GM23338 (cell line): Measurements from ENCODE around the gene EREG. TPM values are rescaled to one million over a fixed set of nuclear protein-coding genes. Genes with fewer than 3 reads are reported as not detected.

Experiments
- ATAC-seq: fragments of 200-7000 bp; cut with Tn5 transposase; 3 replicates; pipeline ENCODE4 v1.9.1; 2020
- DNase-seq: peaks from one replicate; pipeline ENCODE4 v3.0.0-alpha.2; 2015; ENCODE audit warnings: low spot score
- H2AFZ ChIP-seq: fragments of 200-600 bp; sonication (generic); 2 replicates; pipeline ENCODE4 v1.8.0; 2016; ENCODE audit warnings: antibody characterized with exemption, mild to moderate bottlenecking, moderate library complexity
- H3F3A ChIP-seq: fragments of 200-600 bp; sonication (generic); replicated peaks from 2 replicates; pipeline ENCODE4 v1.8.0; 2017; ENCODE audit warnings: antibody characterized with exemption, mixed run types, low read depth
- H3K27ac ChIP-seq: fragments of 200-600 bp; sonication (generic); 2 replicates; pipeline ENCODE4 v1.6.1; 2016; ENCODE audit warnings: low read depth
- H3K27me3 ChIP-seq: fragments of 200-600 bp; sonication (generic); 2 replicates; pipeline ENCODE4 v1.8.0; 2016; ENCODE audit warnings: mild to moderate bottlenecking, mixed run types, moderate library complexity; ENCODE audit not compliant: insufficient read depth
- H3K36me3 ChIP-seq: fragments of 200-600 bp; sonication (generic); 2 replicates; pipeline ENCODE4 v1.8.0; 2016; ENCODE audit warnings: mild to moderate bottlenecking; ENCODE audit not compliant: insufficient read depth
- H3K4me1 ChIP-seq: fragments of 200-600 bp; sonication (generic); 2 replicates; pipeline ENCODE4 v1.8.0; 2016; ENCODE audit warnings: mild to moderate bottlenecking, moderate library complexity; ENCODE audit not compliant: insufficient read depth
- H3K4me2 ChIP-seq: fragments of 200-600 bp; sonication (generic); 2 replicates; pipeline ENCODE4 v1.7.1; 2017; ENCODE audit warnings: mixed run types
- H3K4me3 ChIP-seq: fragments of 200-600 bp; sonication (generic); 2 replicates; pipeline ENCODE4 v1.6.1; 2016; ENCODE audit warnings: mixed run types
- H3K79me2 ChIP-seq: fragments of 200-600 bp; sonication (generic); replicated peaks from 2 replicates; pipeline ENCODE4 v1.8.0; 2017; ENCODE audit warnings: mild to moderate bottlenecking; ENCODE audit not compliant: insufficient read depth
- H3K9me2 ChIP-seq: fragments of 200-600 bp; sonication (generic); 2 replicates; pipeline ENCODE4 v1.8.0; 2017; ENCODE audit not compliant: insufficient read depth
- H4K20me1 ChIP-seq: fragments of 200-600 bp; sonication (generic); replicated peaks from 2 replicates; pipeline ENCODE4 v1.8.0; 2017; ENCODE audit warnings: mild to moderate bottlenecking; ENCODE audit not compliant: insufficient read depth
- H3K27ac Mint-ChIP-seq: 2 replicates; pipeline ENCODE4 v1.8.0; 2020; ENCODE audit warnings: inconsistent platforms, mild to moderate bottlenecking, moderate library complexity, mixed read lengths
- H3K27me3 Mint-ChIP-seq: 3 replicates; pipeline ENCODE4 v1.8.0; 2022; ENCODE audit warnings: low read depth, mild to moderate bottlenecking, moderate library complexity, mixed read lengths, inconsistent platforms; ENCODE audit not compliant: insufficient read depth, poor library complexity
- H3K36me3 Mint-ChIP-seq: 3 replicates; pipeline ENCODE4 v1.8.0; 2021; ENCODE audit warnings: low read depth, mild to moderate bottlenecking, inconsistent platforms, moderate library complexity, mixed read lengths
- H3K4me1 Mint-ChIP-seq: 3 replicates; pipeline ENCODE4 v1.8.0; 2020; ENCODE audit warnings: mild to moderate bottlenecking, inconsistent platforms, mixed read lengths
- H3K4me3 Mint-ChIP-seq: 3 replicates; pipeline ENCODE4 v1.8.0; 2021; ENCODE audit warnings: moderate library complexity, mild to moderate bottlenecking, inconsistent platforms, mixed read lengths
- H3K9me3 Mint-ChIP-seq: 3 replicates; pipeline ENCODE4 v1.8.0; 2020; ENCODE audit warnings: moderate library complexity, mild to moderate bottlenecking, inconsistent platforms, mixed read lengths
- CREB1 ChIP-seq: fragments of 250-450 bp; sonication (Bioruptor Pico); IDR thresholded peaks from 2 replicates; pipeline ENCODE4 v1.5.0; 2020; ENCODE audit warnings: low read depth, mild to moderate bottlenecking, moderate library complexity
- CTCF ChIP-seq, 2 experiments: fragments of 200-600 bp in 1 of 2; sonication (generic) in 1 of 2; conservative IDR thresholded peaks; 2 replicates each; pipeline versions ENCODE4 v1.5.1 to v1.6.1; 2016 to 2017; ENCODE audit warnings: antibody characterized with exemption in 2 of 2, low read depth in 2 of 2, mild to moderate bottlenecking in 2 of 2, moderate library complexity in 1 of 2
- EZH2 ChIP-seq: fragments of 200-600 bp; sonication (generic); IDR thresholded peaks from one replicate; pipeline ENCODE4 v1.8.0; 2017; ENCODE audit warnings: antibody characterized with exemption, mild to moderate bottlenecking, low read depth; ENCODE audit not compliant: unreplicated experiment
- EZH2phosphoT487 ChIP-seq: fragments of 200-600 bp; sonication (generic); IDR thresholded peaks from one replicate; pipeline ENCODE4 v1.8.1; 2018; ENCODE audit warnings: antibody characterized with exemption; ENCODE audit not compliant: unreplicated experiment
- JUNB ChIP-seq: IDR thresholded peaks from one replicate; pipeline ENCODE4 v1.6.1; 2016; ENCODE audit warnings: antibody characterized with exemption; ENCODE audit not compliant: unreplicated experiment
- NANOG ChIP-seq: IDR thresholded peaks from 2 replicates; pipeline ENCODE4 v1.6.1; 2016; ENCODE audit warnings: antibody characterized with exemption, borderline replicate concordance
- POLR2AphosphoS5 ChIP-seq: IDR thresholded peaks from 2 replicates; pipeline ENCODE4 v1.6.1; 2016; ENCODE audit warnings: antibody characterized with exemption, low read depth
- STAT1 ChIP-seq: IDR thresholded peaks from one replicate; pipeline ENCODE4 v1.6.1; 2016; ENCODE audit warnings: antibody characterized with exemption; ENCODE audit not compliant: unreplicated experiment
- ZNF114 ChIP-seq: fragments of 250-450 bp; sonication (Bioruptor Pico); IDR thresholded peaks from 2 replicates; pipeline ENCODE4 v1.5.0; 2020; ENCODE audit warnings: mild to moderate bottlenecking, moderate library complexity
- ZNF331 ChIP-seq: fragments of 250-450 bp; sonication (Bioruptor Pico); IDR thresholded peaks from 2 replicates; pipeline ENCODE4 v1.5.0; 2020; ENCODE audit warnings: low read depth, mild to moderate bottlenecking, moderate library complexity
- polyA plus RNA-seq: library from polyadenylated mRNA; unstranded; fragments of >200 nt; fragmentation: Nextera tagmentation; extraction: Ambion mirVana; gene quantifications from 2 replicates; pipeline ENCODE4 v1.2.1, GENCODE V29; 2016
- total RNA-seq: library from RNA; depleted of rRNA; stranded (reverse); fragments of >200 nt; shearing (Covaris generic); gene quantifications from 2 replicates; pipeline ENCODE4 v1.2.3, GENCODE V29; 2014
- TF ChIP-seq, protein P1 (sequence below): IDR thresholded peaks from one replicate; pipeline ENCODE4 v1.6.1; 2018; ENCODE audit warnings: antibody characterized with exemption; ENCODE audit not compliant: unreplicated experiment
- TF ChIP-seq, protein P2 (sequence below): IDR thresholded peaks from 2 replicates; pipeline ENCODE4 v1.6.1; 2016; ENCODE audit warnings: antibody characterized with exemption
- TF ChIP-seq, protein P3 (sequence below): fragments of 250-450 bp; sonication (Bioruptor Pico); IDR thresholded peaks from 2 replicates; pipeline ENCODE4 v1.5.0; 2020; ENCODE audit warnings: mild to moderate bottlenecking, moderate library complexity

EREG gene
- total and polyA plus RNA-seq, 2 experiments from 2014 or later = not detected

- no peak overlapping the region for H3K4me3 ChIP-seq
- H3F3A ChIP-seq = no peaks in the 10 kb centered on the region
- Mint-ChIP-seq H3K4me3 (no peak overlapping the region), H3K9me3 (peaks cover 7% of the 10 kb centered on the region; the same call in 2 of the 3 replicates), H3K27ac (no peak overlapping the region), H3K36me3 (peaks cover 6% of the 10 kb centered on the region; the same call in 2 of the 3 replicates), H3K27me3 (no peaks in the 10 kb centered on the region), H3K4me1 (peaks cover 9% of the 10 kb centered on the region)
- TF ChIP-seq, protein P1, sequence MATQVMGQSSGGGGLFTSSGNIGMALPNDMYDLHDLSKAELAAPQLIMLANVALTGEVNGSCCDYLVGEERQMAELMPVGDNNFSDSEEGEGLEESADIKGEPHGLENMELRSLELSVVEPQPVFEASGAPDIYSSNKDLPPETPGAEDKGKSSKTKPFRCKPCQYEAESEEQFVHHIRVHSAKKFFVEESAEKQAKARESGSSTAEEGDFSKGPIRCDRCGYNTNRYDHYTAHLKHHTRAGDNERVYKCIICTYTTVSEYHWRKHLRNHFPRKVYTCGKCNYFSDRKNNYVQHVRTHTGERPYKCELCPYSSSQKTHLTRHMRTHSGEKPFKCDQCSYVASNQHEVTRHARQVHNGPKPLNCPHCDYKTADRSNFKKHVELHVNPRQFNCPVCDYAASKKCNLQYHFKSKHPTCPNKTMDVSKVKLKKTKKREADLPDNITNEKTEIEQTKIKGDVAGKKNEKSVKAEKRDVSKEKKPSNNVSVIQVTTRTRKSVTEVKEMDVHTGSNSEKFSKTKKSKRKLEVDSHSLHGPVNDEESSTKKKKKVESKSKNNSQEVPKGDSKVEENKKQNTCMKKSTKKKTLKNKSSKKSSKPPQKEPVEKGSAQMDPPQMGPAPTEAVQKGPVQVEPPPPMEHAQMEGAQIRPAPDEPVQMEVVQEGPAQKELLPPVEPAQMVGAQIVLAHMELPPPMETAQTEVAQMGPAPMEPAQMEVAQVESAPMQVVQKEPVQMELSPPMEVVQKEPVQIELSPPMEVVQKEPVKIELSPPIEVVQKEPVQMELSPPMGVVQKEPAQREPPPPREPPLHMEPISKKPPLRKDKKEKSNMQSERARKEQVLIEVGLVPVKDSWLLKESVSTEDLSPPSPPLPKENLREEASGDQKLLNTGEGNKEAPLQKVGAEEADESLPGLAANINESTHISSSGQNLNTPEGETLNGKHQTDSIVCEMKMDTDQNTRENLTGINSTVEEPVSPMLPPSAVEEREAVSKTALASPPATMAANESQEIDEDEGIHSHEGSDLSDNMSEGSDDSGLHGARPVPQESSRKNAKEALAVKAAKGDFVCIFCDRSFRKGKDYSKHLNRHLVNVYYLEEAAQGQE = no peak
- no peak for TF ChIP-seq POLR2AphosphoS5
- no peak for TF ChIP-seq NANOG
- TF ChIP-seq CREB1 (CRISPR knock-in tag) = no peak
- no peak for TF ChIP-seq ZNF114 (CRISPR knock-in tag)
- TF ChIP-seq STAT1 = no peak
- TF ChIP-seq ZNF331 (CRISPR knock-in tag) = no peak
- TF ChIP-seq JUNB = no peak
- TF ChIP-seq, protein P2, sequence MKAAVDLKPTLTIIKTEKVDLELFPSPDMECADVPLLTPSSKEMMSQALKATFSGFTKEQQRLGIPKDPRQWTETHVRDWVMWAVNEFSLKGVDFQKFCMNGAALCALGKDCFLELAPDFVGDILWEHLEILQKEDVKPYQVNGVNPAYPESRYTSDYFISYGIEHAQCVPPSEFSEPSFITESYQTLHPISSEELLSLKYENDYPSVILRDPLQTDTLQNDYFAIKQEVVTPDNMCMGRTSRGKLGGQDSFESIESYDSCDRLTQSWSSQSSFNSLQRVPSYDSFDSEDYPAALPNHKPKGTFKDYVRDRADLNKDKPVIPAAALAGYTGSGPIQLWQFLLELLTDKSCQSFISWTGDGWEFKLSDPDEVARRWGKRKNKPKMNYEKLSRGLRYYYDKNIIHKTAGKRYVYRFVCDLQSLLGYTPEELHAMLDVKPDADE = no peak
- no peak for TF ChIP-seq EZH2
- TF ChIP-seq CTCF (conservative IDR thresholded peaks at IDR 0.05; ENCODE audit: low read depth in 2 of 2) = no peak
- TF ChIP-seq, protein P3, sequence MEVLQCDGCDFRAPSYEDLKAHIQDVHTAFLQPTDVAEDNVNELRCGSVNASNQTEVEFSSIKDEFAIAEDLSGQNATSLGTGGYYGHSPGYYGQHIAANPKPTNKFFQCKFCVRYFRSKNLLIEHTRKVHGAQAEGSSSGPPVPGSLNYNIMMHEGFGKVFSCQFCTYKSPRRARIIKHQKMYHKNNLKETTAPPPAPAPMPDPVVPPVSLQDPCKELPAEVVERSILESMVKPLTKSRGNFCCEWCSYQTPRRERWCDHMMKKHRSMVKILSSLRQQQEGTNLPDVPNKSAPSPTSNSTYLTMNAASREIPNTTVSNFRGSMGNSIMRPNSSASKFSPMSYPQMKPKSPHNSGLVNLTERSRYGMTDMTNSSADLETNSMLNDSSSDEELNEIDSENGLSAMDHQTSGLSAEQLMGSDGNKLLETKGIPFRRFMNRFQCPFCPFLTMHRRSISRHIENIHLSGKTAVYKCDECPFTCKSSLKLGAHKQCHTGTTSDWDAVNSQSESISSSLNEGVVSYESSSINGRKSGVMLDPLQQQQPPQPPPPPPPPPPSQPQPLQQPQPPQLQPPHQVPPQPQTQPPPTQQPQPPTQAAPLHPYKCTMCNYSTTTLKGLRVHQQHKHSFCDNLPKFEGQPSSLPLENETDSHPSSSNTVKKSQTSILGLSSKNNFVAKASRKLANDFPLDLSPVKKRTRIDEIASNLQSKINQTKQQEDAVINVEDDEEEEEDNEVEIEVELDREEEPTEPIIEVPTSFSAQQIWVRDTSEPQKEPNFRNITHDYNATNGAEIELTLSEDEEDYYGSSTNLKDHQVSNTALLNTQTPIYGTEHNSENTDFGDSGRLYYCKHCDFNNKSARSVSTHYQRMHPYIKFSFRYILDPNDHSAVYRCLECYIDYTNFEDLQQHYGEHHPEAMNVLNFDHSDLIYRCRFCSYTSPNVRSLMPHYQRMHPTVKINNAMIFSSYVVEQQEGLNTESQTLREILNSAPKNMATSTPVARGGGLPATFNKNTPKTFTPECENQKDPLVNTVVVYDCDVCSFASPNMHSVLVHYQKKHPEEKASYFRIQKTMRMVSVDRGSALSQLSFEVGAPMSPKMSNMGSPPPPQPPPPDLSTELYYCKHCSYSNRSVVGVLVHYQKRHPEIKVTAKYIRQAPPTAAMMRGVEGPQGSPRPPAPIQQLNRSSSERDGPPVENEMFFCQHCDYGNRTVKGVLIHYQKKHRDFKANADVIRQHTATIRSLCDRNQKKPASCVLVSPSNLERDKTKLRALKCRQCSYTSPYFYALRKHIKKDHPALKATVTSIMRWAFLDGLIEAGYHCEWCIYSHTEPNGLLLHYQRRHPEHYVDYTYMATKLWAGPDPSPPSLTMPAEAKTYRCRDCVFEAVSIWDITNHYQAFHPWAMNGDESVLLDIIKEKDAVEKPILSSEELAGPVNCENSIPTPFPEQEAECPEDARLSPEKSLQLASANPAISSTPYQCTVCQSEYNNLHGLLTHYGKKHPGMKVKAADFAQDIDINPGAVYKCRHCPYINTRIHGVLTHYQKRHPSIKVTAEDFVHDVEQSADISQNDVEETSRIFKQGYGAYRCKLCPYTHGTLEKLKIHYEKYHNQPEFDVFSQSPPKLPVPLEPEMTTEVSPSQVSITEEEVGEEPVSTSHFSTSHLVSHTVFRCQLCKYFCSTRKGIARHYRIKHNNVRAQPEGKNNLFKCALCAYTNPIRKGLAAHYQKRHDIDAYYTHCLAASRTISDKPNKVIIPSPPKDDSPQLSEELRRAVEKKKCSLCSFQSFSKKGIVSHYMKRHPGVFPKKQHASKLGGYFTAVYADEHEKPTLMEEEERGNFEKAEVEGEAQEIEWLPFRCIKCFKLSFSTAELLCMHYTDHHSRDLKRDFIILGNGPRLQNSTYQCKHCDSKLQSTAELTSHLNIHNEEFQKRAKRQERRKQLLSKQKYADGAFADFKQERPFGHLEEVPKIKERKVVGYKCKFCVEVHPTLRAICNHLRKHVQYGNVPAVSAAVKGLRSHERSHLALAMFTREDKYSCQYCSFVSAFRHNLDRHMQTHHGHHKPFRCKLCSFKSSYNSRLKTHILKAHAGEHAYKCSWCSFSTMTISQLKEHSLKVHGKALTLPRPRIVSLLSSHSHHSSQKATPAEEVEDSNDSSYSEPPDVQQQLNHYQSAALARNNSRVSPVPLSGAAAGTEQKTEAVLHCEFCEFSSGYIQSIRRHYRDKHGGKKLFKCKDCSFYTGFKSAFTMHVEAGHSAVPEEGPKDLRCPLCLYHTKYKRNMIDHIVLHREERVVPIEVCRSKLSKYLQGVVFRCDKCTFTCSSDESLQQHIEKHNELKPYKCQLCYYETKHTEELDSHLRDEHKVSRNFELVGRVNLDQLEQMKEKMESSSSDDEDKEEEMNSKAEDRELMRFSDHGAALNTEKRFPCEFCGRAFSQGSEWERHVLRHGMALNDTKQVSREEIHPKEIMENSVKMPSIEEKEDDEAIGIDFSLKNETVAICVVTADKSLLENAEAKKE (CRISPR knock-in tag) = no peak
- TF ChIP-seq EZH2phosphoT487 = no peak
- H4K20me1 ChIP-seq = no peaks in the 10 kb centered on the region
- H2AFZ ChIP-seq = no peak overlapping the region
- no peaks in the 10 kb centered on the region for H3K27me3 ChIP-seq
- H3K4me2 ChIP-seq = no peak overlapping the region
- no peaks in the 10 kb centered on the region for H3K36me3 ChIP-seq
- H3K27ac ChIP-seq = no peak overlapping the region
- DNase-seq (no peak), ATAC-seq (no peak)
- H3K9me2 ChIP-seq = no peaks in the 10 kb centered on the region
- H3K79me2 ChIP-seq = no peaks in the 10 kb centered on the region
- H3K4me1 ChIP-seq = peaks cover 10% of the 10 kb centered on the region; the same call in 1 of the 2 replicates
Observed at GRCh38 chr4:74424111-74424510, 59.2 kb downstream of the EREG start.
